GM15510 (cell line): ENCODE results near the gene SLC22A12.

Experiments
- POLR2A ChIP-seq: IDR thresholded peaks from 3 replicates; pipeline ENCODE4 v1.6.1; 2011; ENCODE audit warnings: borderline replicate concordance; ENCODE audit not compliant: insufficient read length; ENCODE audit errors: extremely low read depth

Gene SLC22A12

GRCh38 chr11:64590763-64591221, at the start of gene SLC22A12:
SLC22A12 (plus strand) TSS chr11:64591220; CDS start chr11:64591557, 337 bp downstream.
- TF ChIP-seq POLR2A: no peak

GRCh38 chr11:64542172-64543125, 48.6 kb upstream of the SLC22A12 start:
- TF ChIP-seq POLR2A: no peak

GRCh38 chr11:64543818-64544217, 47.2 kb upstream of the SLC22A12 start:
- TF ChIP-seq POLR2A: no peak

- TF ChIP-seq POLR2A: no peak
Measured at GRCh38 chr11:64544616-64545296, 46.3 kb upstream of the SLC22A12 start.

GRCh38 chr11:64545619-64546018, 45.4 kb upstream of the SLC22A12 start:
- TF ChIP-seq POLR2A: no peak

GRCh38 chr11:64546176-64546575, 44.8 kb upstream of the SLC22A12 start:
- no peak for TF ChIP-seq POLR2A

GRCh38 chr11:64546600-64546999, 44.4 kb upstream of the SLC22A12 start:
- no peak for TF ChIP-seq POLR2A

- no peak for TF ChIP-seq POLR2A
Measured at GRCh38 chr11:64549969-64550368, 41.1 kb upstream of the SLC22A12 start.

GRCh38 chr11:64553554-64554201, 37.3 kb upstream of the SLC22A12 start:
- TF ChIP-seq POLR2A: no peak

GRCh38 chr11:64556044-64556720, 34.8 kb upstream of the SLC22A12 start:
- TF ChIP-seq POLR2A: no peak

- TF ChIP-seq POLR2A: no peak
Measured at GRCh38 chr11:64556721-64557250, 34.2 kb upstream of the SLC22A12 start.

GRCh38 chr11:64558065-64558745, 32.8 kb upstream of the SLC22A12 start:
- TF ChIP-seq POLR2A: no peak

GRCh38 chr11:64558869-64559268, 32.2 kb upstream of the SLC22A12 start:
- TF ChIP-seq POLR2A: no peak
